HG03342 (cell line): Measurements from ENCODE around the gene TMEM258.
A peak's percentile ranks its signal among the peaks of the same experiment; 100 is the strongest.

Experiments
- ATAC-seq: cut with Tn5 transposase; IDR thresholded peaks from one replicate; pipeline ENCODE4 v1.9.1; 2021; ENCODE audit warnings: mild to moderate bottlenecking, moderate library complexity; ENCODE audit not compliant: unreplicated experiment

Gene TMEM258

DNA sequence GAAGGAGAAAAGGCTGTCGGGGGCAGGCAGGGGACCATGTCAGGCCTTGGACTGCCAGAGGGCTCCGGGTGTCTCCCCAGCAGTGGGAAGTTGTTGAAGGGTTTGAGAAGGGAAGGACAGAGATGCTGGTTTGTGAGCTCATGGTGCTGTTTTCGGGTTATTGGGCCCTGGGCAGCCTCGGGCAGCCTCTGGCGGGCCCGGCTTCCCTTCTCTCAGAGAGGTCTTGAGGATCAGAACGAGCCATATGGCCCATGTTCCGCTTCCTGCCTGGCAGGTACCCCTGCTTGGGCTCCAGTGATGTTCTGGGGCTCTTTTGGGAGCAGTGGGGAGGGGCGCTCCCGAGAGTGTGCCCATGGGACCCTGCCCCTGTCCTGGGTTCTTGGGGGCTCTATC lies 30.2 kb downstream of the TMEM258 start:
- ATAC-seq = no peak

DNA sequence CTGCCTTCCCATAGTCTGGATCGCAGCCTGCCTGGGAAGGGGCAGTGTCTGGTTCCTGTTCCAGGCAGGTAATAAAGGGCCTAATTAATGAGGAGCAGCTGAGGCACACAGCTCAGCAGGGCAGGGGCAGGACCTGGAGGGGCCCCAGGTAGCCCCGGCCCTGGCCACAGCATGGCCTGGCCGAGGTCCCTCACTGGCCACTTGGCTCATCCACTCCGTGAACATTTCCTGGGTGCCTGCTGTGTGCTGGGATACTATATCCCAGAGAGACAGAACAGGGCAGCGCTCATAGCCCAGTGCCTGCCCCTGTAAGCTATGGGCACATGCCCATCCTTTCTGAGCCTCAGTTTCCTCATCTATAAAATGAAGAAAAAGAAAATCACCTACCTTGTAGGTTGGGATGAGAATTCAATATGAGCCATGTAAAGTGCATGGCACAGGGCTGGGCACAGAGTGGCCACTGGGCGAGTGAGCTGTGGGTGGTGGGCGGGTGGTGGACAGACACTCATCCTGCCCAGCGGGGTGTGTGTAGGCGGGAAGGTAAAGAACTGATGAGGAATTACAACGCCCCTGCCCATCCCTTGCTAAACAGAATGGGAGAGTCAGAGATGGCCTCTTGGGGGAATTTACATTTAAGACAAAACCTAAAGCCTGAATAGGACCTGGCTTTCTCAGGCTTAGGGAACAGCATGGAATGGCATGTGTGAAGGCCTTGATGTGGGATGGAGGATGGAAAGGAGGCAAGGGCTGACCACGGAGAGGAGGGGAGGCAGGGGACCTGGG lies 30.8 kb downstream of the TMEM258 start:
- no peak for ATAC-seq

DNA sequence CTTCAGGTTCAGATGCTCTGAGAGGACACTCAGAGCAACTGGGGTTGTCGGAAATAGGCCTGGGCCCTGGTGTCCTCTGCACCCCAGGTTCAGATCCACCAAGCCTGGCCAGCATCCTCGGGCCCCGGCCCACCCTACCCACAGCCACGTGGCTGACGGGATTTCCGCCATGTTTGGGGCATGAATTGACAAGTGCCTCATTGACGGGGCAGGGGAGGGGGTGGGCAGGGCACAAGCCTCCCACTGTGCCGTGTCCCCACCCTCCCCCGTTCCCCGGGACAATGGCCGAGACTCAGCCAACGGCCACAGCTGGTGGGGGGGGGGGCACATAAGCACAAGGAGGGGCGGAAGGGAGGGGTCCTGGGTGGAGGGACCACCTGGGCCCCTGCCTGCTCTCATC lies 31.5 kb downstream of the TMEM258 start:
- no peak for ATAC-seq

DNA sequence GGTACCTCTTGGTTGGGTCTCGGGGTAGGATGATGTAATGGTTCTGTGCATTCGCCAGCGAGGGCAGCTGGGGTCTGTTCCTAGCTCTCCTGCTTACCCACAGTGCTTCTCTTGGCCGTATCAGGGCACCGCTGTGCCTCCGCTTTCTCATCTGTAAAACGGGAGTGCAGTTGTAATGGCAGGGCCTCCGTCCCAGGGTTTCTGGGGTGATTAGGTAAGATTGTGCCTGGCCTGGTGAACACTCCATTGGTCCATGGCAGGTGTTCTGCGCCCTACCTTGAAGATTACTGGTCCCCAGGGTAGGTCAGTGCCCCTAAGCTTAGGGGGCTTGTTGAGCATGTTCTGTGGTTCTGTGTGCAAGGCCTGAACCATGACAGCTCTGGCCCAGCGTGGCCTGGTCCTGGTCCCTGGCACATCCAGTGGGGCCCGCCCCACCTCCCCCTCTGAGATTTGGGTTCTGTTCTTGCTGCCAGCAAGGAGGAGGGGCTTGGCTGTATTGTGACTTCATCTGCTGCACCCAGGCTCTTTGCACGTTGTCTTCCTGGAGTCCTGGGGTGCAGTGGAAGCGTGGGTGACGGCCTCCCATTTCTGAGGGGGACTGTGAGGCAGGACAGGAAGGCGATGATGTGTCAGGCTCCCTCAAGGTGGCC lies 35.1 kb downstream of the TMEM258 start:
- ATAC-seq = no peak

DNA sequence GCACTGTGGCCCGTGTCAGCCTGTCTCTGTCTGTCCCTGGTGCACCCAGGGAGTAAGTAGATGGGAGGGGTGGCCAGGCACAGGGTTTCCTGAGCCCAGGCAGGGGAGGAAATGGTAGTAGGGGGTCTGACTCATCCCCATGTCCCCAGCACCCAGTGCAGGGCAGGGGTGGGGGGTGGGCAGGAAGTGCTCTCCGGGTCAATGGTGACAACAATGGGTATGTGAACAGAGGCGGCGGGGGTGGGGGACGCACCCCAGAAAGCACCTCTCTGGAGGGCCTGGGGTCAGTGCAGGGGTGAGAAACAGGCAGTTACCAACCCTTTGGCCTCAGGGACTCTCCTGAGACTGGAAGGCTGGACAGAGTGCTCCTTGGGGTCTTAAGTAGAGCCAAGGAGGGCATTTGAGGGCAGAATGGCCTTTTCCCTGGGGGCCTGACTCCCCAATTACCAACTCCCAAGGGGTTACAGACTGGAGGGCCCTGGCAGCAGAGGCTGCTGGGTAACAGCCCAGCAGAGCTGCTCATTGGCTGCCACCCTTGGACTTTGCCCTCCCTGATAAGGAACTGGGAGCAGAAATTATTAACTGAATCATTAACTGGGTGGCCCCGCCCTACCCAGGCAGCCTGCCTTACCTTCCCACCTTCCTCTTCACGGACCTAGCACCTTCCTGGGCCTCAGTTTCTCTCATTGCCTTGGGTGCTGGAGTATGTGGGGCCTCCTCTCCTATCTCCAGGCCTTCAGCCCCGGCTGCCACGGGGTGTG lies 35.8 kb downstream of the TMEM258 start:
- ATAC-seq = peak; percentile 49

DNA sequence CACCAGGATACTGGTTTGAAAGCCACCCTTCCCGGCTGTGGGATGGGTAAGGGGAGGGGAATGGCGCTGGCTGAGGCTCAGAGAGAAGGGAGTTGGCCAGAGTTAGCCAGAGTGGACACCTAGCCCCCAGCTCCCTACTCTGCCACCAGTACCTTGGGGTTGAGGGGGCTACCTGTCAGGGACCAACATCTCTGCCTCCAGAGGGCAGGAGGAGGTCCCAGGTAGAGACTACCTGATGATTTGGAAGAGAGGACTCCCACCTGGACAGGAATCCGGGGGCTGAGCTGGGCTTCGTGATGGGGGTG lies 36.3 kb downstream of the TMEM258 start:
- ATAC-seq = no peak

DNA sequence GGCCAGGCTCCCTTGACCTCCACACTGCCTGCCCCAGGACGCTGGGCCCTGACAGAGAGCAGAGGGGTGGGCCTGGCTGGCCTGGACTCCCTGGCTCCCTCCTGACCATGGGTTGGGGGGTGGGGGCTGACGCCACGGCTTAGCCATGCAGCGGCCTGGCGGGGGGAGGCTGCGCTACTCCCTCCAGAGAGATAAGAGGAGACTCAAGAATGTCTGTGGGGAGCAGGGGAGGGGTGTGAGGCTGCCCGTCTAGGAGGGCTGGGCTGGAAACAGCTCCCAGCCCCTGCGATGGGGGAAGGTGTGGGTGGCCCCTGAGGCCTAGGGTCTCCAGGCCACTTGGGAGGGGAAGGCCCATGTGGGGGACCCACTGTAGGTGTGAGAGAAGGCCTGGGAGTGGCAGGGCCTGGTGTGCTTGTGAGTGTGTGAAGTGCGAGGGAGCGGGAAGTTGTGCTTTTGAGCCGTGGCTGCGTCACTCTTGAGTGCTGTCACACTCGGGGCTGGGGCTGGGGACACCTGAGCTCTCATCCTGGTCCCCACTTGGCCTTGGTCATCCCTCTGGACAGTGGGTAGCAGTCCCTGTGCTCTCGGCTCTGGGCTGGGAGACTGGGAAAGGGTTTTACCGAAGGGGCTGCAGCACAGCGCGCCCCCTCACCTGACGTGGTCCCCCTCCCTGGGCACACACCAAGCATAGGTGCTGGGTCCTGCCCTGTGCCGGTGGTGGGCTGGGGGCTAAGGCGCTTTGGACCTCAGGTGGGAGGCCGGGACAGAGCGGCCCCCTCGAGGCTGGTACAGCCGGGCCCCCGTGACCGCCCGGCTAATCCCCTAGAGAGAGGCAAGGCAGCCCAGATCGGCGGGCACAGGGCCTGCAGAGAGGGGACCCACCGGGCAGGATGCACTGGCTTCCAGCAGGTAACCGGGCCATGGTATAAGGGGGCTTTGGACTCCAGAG lies 37.6 kb downstream of the TMEM258 start:
- ATAC-seq = no peak

DNA sequence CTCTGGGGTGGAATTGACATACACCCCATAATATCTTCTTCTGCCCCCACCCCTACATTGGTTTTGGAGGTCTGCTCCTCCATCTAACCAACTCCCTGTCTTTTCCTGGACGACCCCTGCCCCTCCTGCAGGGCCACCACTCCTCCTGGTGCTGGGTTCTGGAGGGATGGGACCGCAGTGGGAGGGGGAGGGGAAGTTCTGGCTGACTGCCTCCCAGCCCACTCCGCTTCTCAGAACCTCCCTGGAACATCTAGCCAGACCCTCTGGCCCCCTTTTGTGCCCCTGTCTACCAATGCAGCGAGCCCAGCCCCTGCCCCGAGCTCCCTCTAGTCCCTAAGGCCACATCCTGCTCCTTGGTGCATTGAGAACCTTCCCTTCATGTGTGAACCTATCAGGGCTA lies 38.7 kb downstream of the TMEM258 start:
- ATAC-seq = no peak

DNA sequence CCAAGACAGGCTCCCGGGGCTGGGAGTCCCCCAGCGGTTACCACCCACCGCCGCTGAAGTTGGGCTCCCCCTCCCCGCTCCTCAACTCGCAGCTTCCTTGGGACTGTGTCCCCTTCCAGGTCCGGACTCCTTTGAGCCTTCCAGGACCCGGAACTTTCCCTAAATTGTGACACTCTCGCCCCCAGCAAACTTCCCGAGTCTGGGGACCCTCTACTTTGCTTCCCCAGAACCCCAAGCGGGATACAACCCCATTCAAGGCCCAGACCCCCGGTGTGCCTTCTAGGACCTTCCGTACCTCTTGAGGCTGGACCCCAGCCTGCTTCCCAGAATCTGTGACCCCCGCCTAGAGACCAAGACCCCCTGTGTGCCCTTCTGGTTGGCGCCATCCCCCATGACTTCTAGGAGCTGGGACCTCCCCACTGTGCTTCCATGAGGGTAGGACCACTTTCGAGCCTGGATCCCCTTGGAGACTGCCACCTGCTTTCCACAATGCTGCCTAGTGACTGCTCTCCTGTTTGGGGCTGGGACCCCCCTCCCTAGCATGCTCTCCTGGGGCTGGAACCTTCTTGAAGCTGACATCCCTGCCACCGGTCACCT lies 39.4 kb downstream of the TMEM258 start:
- ATAC-seq = no peak

DNA sequence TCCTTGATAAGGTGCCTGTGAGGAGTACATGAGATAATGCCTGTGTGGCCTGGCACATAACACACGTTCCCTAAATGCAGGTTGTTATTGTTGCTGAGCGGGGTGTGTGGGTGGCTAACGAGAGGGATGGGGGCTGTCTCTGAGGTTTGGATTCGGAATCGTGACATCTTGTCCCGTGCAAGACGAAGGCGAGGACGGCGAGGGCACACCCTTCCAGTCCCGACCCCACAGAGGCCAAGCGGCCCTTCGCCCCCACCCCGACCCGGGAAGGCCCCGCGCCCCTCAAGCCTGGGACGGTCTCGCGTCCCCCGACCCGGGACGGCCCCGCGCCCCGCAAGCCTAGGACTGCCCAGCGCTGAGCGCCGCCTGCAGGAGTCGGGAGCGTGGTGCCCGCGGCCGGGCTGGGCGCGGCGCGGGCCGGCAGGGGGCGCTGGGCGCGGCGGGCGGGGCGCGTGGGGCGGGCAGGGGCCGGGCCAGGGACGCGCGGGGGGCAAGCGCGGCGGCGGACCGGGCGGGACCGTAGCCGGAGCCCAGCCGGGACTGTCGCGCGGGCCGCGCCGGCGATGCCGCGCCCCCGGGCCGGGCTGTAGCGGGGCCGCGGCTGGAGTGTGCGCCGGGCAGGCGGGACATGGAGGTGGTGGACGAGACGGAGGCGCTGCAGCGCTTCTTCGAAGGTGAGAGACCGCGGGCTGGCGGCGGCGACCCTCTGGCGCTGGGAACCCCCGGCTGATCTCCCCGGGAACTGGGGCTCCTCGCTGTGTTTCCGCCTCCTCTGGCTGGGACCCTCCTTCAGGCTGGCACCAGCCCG lies 40.1 kb downstream of the TMEM258 start, which contains the start of gene MYRF:
TSS of gene MYRF (plus strand) at position 520 of the 808 bp plus-strand sequence. CDS start at position 629, 109 bp downstream.
- peak; percentile 40 for ATAC-seq

DNA sequence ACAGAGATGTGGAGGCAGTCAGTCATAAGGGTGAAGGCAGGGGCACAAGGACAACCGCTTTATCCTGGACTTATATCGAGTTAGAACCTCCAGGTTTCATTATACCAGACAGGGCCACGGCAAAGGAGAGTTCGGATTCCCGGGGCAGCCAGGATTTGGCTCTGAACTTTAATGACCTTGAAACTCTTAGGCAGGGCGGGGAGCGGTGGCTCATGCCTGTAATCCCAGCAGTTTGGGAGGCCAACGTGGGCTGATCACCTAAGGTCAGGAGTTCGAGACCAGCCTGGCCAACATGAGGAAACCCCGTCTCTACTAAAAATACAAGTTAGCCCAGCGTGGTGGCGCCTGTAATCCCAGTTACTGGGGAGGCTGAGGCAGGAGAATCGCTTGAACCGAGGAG lies 41.0 kb downstream of the TMEM258 start:
- no peak for ATAC-seq

DNA sequence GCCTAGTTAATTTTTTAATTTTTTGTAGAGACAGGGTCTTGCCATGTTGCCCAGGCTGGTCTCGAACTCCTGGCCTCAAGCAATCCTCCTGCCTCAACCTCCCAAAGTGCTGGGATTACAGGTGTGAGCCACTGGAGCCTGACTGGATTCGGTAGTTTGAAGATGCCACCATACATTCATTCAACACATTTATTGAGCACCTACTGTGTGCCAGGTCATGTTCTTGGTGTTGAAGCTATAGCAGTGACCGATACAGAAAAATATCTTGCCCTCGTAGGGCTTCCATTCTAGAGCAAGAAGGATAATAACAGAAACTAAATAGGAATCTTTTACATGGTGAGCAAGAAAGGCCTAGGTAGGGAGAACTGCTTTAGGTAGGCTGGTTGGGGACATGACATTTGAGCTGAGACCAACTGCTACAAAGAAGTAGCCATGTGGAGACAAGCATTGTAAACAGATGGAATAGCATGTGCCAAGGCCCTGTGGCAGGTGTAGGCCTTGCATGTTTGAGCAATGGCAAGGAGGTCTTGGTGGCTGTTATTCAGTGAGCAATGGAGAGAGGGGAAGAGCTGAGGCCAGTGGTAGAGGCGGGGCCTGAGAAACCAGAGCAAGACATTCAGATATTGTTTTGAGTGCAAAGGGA lies 41.6 kb downstream of the TMEM258 start:
- no peak for ATAC-seq

DNA sequence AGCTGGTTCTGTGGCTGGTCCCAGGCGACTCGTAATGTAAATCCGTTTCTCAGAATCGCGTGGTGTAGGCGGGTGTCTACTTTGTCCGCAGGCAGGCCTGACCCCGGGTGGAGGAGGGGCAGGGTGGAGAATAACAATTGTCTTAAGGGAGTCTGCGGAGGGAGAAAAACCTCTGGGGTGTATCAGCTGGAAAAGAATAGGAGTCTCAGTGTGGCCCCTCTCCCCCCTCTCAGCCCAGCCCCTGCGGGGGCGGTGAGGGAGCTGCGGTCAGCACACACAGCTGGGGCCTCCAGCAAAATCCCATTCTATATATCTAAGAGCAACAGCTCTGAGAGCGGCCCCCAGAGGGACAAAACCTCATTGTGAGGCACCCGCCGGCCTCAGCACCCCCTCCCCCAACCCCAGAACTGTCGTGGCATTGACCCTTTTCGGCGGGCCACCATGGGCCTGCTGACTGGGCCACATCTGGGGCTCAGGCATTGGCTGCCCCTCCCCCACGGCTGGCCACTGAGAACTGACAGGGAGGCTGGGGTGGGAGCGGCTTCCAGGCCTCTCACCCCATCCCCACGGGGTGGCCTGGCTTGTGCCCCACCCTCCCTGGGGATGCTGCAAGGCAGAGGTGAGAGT lies 42.7 kb downstream of the TMEM258 start:
- no peak for ATAC-seq

DNA sequence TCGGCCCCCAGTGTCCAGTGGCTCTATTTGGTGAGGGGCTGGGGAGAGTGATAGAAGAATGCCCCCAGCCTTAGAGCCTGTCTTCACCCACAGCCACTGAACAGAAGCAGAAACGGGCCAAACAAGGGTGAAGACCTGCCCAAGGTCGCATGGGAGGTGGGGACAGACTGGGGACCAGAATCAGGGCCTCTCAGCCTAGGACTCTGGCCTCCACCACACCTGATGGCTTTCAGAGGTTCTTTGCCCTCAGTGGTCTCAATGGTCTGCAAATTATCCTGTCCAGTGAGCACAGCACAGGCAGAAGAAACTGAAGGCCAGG lies 44.5 kb downstream of the TMEM258 start:
- no peak for ATAC-seq

DNA sequence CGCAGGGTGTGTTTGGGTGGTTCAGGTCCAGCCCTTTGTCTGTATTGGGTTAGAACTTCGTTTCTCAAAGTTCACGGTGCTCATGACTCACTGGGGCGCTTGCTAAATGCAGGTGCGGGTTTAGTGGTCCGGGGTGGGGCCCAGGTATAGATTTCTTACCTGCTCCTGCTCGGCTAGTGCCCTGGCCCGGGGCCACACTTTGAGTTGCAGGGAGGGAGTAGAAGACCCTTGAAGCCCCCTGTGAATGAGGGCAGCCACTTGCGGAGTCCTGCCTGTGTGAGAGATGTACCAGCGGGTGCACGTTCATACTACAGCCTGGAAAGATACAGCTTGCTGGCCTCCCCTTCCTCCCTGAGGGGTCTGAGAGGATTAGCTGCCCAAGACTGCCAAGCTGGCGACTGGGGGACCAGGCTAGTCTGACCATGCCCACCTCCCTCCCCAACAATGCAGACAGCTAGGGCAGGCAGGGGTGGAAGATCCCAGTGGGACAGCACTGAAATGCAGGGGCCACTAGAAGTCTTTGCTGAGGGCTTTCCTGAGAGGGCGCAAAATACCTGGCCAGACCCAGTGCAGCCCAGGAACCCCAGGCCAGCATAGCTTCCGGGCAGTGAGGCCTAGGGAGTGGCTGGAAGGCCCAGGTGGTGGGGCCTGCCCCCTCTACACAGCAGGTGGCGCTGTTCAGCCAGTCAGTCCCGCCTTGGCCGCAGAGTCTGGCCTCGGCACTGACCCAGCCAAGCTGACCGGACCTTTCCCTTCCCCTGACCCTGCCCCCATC lies 45.0 kb downstream of the TMEM258 start:
- ATAC-seq = no peak

DNA sequence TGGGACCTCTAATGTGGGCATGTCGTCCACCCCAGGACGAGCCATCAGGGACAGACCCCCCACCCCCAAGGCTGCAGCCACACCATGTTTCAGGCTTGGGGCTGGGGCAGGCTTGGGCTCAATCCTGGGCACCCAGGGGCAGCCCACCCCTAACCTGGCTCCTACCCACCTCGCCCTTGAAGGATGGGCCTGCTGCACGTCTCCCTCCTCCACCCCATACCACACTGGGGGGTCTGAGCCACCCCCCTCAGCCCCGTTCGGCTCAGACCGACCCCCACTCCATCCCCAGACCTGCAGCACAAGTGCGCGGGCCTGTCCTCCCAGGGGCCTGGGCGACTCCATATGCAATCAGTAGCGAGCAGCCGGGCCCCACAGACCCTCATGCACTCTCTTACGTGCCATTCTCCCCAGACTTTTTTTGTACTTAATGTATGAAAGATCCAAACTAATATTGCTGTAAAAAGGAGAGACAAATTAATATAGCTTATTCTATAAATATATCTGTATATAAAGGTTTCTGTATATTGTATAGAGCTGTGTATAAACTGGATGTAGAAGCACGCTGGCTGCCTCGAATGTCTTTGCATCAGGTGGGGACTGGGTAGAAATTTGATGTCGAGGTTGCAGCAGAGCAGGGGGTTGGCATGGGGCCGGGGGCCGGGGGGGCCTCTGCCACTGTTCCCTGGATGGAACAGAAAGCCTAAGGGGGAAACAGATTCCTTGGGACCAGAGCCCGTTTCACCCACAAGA lies 45.8 kb downstream of the TMEM258 start:
- ATAC-seq = no peak

DNA sequence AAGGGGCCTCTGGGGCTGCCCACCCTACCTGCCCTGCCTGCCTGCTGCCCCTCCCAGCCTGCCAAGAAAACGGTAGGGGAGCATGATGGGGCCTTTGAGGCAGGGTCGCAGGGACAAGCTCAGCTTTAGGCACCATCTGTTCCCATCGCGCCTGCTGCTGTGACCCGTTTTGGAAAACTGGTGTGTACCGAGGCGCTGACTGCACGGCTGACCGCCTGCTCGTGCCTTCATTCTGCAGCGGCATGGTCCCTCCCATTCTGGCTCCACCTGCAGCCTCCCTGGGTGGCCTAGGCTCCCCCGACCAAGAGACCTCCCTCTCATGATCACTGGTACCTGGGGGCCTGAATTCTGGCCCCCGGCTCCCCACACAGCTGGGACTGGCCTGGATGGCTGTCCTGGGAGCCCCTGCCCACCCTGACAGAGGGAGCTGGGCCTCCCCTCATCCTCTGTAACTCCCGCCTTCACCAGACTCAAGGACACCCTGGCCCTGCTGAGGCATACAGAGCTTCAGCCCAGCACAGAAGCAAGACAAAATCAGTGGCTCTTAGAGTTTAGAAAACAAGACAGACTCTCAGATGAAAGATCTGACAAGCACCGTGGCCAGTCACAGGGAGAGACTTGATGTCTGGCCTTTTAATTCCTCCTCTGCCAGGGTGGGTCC lies 46.5 kb downstream of the TMEM258 start:
- no peak for ATAC-seq
